Gastrocnemius medialis (tissue), 4 donors: Measurements from ENCODE around the gene EMX1.

Experiments used
- CTCF ChIP-seq, 5 experiments: fragments of 450-650 bp in 3 of 5; fragments of 200-600 bp in 2 of 5; sonication (generic) in 2 of 5; IDR thresholded peaks in 4 of 5; conservative IDR thresholded peaks in 1 of 5; 1 replicate in 4 of 5; 2 replicates in 1 of 5; pipeline ENCODE4 v1.5.1; 2016 to 2019; ENCODE audit warnings: antibody characterized with exemption in 5 of 5, mild to moderate bottlenecking in 3 of 5, moderate library complexity in 3 of 5
- POLR2A ChIP-seq, 2 donors: fragments of 450-650 bp; IDR thresholded peaks; one replicate each; pipeline ENCODE4 v1.6.1; 2017; ENCODE audit warnings: antibody characterized with exemption in 2 of 2, mild to moderate bottlenecking in 2 of 2, moderate library complexity in 2 of 2

- TF ChIP-seq POLR2A (IDR thresholded peaks at IDR 0.05) = no peak
- TF ChIP-seq CTCF (IDR thresholded peaks at IDR 0.05 in 4 of 5, conservative IDR thresholded peaks at IDR 0.05 in 1 of 5) = no peak
These were observed 23.5 kb downstream of the EMX1 start for GRCh38 chr2:72940786-72941185.
